ENCODE measurements around the gene PAX8.

GRCh38 chr2:113213061-113213930 is 65.4 kb downstream of the PAX8 start:
- TF ChIP-seq CTCF (conservative IDR thresholded peaks at IDR 0.05; ENCODE audit: low read depth in 2 of 2) (no peak), EZH2 (IDR thresholded peaks at IDR 0.05; ENCODE audit: low read depth, unreplicated experiment) (no peak), EZH2phosphoT487 (IDR thresholded peaks at IDR 0.05; ENCODE audit: unreplicated experiment) (no peak), REST (IDR thresholded peaks at IDR 0.05; ENCODE audit: unreplicated experiment) (no peak), POLR2AphosphoS5 (IDR thresholded peaks at IDR 0.05; ENCODE audit: low read depth) (no peak), ZNF331 (CRISPR knock-in tag; IDR thresholded peaks at IDR 0.05; ENCODE audit: low read depth) (no peak)

Measured in GM23338 (cell line).